ENCODE measurements around the gene SPINT2. TPM values are rescaled to one million over a fixed set of nuclear protein-coding genes. Genes with fewer than 3 reads are reported as not detected.
A peak's percentile ranks its signal among the peaks of the same experiment; 100 is the strongest.
"Not testable (repeated sequence)": the region's sequence is repeated elsewhere in the genome, so short reads cannot be mapped to it uniquely, and the experiment has no call there.

The SPINT2 gene
- total RNA-seq, 4 donors from 2014 or later: 11.8 to 72.8 (median 29.4) TPM

- Histone ChIP-seq H3K27me3 (peaks cover 21 to 46% of the 10 kb centered on the region in 2 donors), H3K4me1 (peaks cover 0 to 16% of the 10 kb centered on the region in 2 donors), H3K9me3 (no peaks in the 10 kb centered on the region), H3K27ac (no peak overlapping the region), H3K36me3 (no peaks in the 10 kb centered on the region), H3K4me3 (no peak overlapping the region)
- TF ChIP-seq POLR2A (IDR thresholded peaks at IDR 0.05) (no peak), CTCF (IDR thresholded peaks at IDR 0.05) (no peak)
- no peak for DNase-seq
- intact Hi-C loops (cut with DNase I; ENCODE audit: low total_unique reads): no loop called here
Measured at GRCh38 chr19:38227287-38228004, 36.9 kb upstream of the SPINT2 start.

DNA sequence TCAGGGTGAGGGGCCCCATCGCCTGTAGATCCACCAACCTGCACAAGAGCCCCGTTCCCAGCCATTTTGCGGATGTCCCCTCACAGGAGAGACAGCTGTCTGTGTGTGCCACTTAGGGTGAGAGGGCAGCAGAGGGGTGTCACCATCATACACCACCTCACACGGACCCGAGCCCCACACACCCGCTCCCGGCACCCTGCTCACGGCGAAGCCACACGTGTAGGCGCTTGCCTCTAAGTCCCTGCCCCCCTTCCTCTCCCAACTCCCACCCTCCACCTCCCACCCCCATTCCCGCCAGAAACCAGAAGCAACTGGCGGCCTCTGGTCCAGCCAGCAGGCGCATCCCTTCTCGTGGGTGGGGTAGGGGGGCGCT is 36.4 kb upstream of the SPINT2 start:
- intact Hi-C loops (cut with DNase I; ENCODE audit: low total_unique reads): no loop called here
- no peak overlapping the region for H3K4me3 ChIP-seq
- TF ChIP-seq CTCF (IDR thresholded peaks at IDR 0.05) (no peak), POLR2A (IDR thresholded peaks at IDR 0.05) (no peak)
- DNase-seq: no peak
- peaks cover 21 to 41% of the 10 kb centered on the region in 2 donors for H3K27me3 ChIP-seq
- no peaks in the 10 kb centered on the region for H3K36me3 ChIP-seq
- H3K9me3 ChIP-seq: no peaks in the 10 kb centered on the region
- H3K27ac ChIP-seq: no peak overlapping the region
- H3K4me1 ChIP-seq: peaks cover 0 to 16% of the 10 kb centered on the region in 2 donors

GRCh38 chr19:38228491-38229439 is 35.6 kb upstream of the SPINT2 start:
- no peak for DNase-seq
- Histone ChIP-seq H3K9me3 (no peaks in the 10 kb centered on the region), H3K36me3 (no peaks in the 10 kb centered on the region), H3K27ac (no peak overlapping the region), H3K27me3 (peaks cover 20 to 33% of the 10 kb centered on the region in 2 donors), H3K4me3 (no peak overlapping the region), H3K4me1 (peaks cover 0 to 16% of the 10 kb centered on the region in 2 donors)
- intact Hi-C loops (cut with DNase I; ENCODE audit: low total_unique reads): no loop called here
- TF ChIP-seq CTCF (IDR thresholded peaks at IDR 0.05): no peak
- TF ChIP-seq POLR2A (IDR thresholded peaks at IDR 0.05): no peak

DNA sequence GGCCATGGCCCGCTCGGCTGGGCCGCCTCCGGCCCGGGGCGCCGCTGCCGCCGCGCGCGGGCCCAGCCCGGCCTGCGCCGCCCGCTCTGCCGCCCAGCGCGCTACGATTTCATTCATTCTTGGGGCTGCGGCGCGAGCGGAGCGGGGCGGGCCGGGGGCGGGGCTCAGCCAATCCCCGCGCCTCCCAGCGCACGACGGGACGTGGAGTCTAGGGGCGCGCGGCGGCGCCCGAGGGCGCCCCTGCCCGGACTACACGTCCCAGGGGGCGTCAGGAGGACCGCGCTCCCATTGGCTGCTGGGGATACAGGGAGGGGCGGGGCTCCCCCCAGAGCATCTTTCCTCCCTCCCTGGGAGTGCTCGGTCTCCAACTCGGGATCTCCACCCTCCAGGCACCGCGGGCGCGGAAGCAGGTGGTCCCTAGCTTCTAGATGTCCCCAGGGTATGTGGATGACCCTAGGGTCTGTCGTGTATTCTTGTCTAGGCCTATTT is 34.7 kb upstream of the SPINT2 start:
- H3K27ac ChIP-seq: no peak overlapping the region
- H3K36me3 ChIP-seq: no peaks in the 10 kb centered on the region
- peak in 1 of 2 donors; percentile 54 for DNase-seq
- TF ChIP-seq POLR2A (IDR thresholded peaks at IDR 0.05) (no peak), CTCF (IDR thresholded peaks at IDR 0.05) (no peak)
- no peaks in the 10 kb centered on the region for H3K9me3 ChIP-seq
- H3K27me3 ChIP-seq: peaks cover 15 to 27% of the 10 kb centered on the region in 2 donors
- intact Hi-C loops (cut with DNase I; ENCODE audit: low total_unique reads): no loop called here
- H3K4me1 ChIP-seq: peaks cover 0 to 13% of the 10 kb centered on the region in 2 donors
- H3K4me3 ChIP-seq: no peak overlapping the region

DNA sequence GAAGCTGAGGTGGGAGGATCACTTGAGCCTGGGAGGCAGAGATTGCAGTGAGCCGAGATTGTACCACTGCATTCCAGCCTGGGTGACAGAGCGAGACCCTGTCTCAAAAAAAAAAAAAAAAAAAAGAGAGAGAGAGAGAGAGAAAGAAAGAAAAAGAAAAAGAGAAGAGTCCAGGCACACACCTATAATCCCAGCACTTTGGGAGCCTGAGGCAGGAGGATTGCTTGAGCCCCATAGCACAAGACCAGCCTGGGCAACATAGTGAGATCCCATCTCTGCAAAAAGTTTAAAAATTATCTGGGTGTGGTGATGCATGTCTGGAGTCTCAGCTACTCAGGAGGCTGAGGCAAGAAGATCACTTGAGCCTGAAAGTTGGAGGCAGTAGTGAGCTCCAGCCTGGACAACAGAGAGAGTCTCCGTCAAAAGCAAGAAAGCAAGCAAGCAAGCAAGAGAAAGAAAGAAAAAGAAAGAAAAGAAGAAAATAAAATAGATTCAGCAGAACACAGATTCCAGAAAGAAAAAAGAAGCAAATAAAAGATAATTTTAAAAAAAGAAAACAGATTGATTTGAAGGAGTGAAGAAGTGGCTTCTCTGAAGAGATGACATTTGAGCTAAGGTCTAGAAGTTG is 33.8 kb upstream of the SPINT2 start:
- intact Hi-C loops (cut with DNase I; ENCODE audit: low total_unique reads); H3K36me3 ChIP-seq: not testable (repeated sequence)
- peaks cover 15 to 20% of the 10 kb centered on the region in 2 donors for H3K27me3 ChIP-seq

More for the DNA sequence above, 33.8 kb upstream of the SPINT2 start:
- H3K4me3 ChIP-seq, H3K27ac ChIP-seq, DNase-seq, H3K9me3 ChIP-seq: not testable (repeated sequence)
- H3K4me1 ChIP-seq: peaks cover 0 to 13% of the 10 kb centered on the region in 2 donors
